ENCODE measurements around the gene RRP8.

The RRP8 gene

GRCh38 chr11:6566704-6567370, 36.6 kb downstream of the RRP8 start:
- DNase-seq, result no peak

GRCh38 chr11:6565988-6566703, 37.3 kb downstream of the RRP8 start:
- DNase-seq, result no peak

- DNase-seq, result no peak
Observed at GRCh38 chr11:6565325-6565724, 38.1 kb downstream of the RRP8 start.

GRCh38 chr11:6563667-6564066, 39.7 kb downstream of the RRP8 start:
- no peak for DNase-seq

GRCh38 chr11:6563121-6563619, 40.2 kb downstream of the RRP8 start:
- DNase-seq, result no peak

- DNase-seq, result no peak
Observed at GRCh38 chr11:6561288-6561687, 42.1 kb downstream of the RRP8 start.

GRCh38 chr11:6559369-6559768, 44.0 kb downstream of the RRP8 start:
- no peak for DNase-seq

DNA sequence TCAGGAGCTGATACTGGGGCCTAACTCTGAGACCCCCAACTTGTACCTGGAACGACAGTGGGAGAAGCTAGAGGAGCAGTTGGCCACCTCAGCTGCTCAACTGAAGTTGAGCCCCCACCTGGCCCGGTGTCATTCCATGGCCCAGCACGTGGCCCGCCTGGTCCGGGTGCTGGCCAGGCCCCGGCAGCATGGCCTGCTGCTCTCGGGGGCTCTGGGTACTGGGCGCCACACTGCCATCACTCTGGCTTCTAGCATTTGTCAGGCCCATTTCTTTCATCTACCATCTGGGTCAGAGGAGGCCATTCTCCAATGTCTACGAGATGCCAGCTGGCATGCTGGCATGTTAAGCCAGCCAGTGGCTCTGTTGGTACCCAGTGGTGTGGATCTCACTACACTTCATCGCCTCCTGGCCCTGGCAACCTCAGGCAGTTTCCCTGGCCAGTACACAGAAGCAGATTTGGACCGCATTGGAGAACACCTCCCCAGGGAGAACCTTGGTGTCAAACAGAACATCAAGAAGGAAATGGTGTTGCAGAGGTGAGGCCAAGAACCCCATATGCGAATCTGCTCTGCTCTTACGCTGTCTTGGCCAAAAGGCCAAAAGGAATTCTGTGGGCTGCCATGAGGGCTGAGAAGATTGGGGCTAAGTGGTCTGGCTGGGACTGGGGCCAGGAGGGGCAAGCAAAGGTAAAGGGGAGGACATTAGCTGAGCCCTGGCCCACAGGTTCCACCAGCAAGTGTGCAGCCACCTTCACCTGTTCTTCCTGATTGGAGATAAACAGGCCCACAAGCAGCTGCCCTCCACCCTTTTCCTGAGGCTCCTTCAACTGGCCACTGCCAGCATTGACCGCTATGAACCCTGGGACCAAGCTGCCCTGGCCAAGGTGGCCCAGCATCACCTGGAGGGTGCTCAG, 45.4 kb downstream of the RRP8 start:
- DNase-seq, result no peak

GRCh38 chr11:6557063-6557462, 46.4 kb downstream of the RRP8 start:
- DNase-seq, result no peak

DNA sequence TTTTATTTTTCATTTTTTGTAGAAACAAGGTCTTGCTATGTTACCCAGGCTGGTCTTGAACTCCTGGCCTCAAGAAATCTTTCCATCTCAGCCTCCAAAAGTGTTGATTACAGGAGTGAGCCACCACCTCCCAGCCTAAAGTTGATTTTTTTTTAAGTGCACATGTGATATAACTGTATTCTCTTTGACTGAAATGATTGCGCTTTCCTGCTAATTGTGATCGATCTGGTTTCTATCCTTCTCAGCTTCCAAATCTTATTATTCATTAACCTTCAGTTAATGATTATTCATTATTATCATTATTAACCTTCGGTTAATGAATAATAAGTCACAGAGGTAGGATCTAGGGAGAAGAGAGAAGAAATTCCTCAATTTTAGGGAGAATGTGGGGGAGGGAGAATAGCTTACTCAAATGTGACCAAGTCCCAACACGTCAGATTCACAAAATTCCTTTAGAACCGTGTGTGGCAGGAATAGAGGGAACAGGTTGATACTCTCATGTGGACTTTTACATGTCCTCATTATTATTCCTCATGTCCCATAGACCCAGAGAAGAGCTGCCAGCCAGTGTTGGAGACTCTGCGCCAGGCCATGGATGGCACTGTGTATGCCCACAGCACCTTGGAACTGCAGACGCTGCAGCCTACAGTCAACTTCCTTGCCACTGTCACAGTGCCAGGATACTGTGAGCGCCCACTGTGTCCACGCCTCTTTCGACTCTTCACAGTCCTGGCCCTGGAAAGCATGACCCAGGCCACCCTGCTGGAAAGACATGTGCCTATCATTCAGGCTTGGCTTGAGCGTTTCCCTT, 47.1 kb downstream of the RRP8 start:
- DNase-seq, result no peak

GRCh38 chr11:6554828-6555706, 48.3 kb downstream of the RRP8 start:
- DNase-seq, result no peak

DNA sequence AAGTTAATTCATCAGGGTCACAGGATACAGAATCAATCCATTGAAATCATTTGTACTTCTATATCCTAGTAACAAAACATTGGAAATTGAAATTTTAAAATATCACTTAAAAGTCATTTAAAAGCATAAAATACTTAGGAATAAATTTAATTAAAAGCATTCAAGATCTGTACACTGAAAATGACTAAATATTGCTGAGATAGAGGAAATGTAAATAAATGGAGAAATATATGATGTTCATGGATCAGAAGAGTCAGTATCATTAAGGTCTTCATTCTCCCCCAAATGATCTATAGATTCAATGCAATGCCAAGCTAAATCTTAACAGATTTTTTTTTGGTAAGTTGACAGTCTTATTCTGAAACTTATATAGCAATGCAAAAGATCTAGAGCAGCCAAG, 49.8 kb downstream of the RRP8 start:
- no peak for DNase-seq

DNA sequence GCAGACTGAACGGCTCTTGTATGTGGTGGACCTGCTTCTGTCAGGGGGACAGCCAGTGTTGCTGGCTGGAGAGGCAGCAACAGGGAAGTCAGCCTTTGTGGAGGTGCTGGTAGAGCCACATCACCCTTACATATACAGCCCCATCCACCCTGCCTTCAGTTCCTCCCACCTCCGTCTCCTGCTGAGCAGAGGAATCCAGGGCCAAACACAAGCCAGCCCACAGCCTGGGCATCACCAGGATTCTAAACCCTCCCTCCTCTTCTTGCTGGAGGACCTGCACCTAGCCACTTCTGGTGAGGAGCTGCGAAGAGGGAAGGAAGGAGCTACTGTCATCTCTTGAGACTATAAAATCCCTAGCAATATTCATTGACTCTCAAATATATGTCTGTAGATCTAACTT, 54.8 kb downstream of the RRP8 start:
- no peak for DNase-seq

DNA sequence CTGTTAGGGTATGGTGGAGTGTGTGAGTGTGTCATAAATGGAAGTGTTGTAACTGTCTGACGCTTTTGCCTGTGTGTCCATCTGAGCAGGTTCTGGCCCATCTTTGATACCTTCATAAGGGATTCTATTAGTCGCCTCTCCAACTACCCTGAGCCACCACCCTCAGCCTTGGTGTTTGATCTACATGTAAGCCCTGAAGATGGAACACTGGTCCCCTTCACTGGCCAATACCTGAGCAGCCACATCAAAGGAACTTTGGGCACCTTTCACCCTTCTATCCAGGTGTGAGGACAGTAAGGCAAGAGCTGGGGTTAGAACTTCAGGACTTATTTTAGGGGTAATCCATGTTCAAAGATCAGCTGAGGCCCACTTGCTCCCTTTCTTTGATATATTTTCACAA, 55.3 kb downstream of the RRP8 start:
- DNase-seq, result no peak

- no peak for DNase-seq
Observed at GRCh38 chr11:6547177-6547576, 56.2 kb downstream of the RRP8 start.

DNA sequence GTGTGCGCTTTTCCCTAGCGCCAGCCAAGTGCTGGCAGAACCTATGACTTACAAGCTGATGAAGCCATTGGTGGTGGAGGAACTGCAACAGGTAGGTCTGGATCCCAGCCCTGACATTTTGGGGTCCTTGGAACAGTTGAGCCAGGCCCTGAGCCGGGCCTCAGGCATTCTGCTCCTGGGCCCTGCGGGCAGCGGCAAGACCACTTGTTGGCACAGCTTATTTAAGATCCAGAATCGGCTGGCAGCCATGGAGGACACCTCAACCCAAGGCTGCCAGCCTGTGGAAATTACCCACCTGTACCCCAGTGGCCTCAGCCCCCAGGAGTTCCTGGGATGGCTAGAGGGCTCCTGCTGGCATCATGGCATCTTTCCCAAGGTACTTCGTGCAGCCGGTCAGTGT, 56.7 kb downstream of the RRP8 start:
- DNase-seq, result no peak

DNA sequence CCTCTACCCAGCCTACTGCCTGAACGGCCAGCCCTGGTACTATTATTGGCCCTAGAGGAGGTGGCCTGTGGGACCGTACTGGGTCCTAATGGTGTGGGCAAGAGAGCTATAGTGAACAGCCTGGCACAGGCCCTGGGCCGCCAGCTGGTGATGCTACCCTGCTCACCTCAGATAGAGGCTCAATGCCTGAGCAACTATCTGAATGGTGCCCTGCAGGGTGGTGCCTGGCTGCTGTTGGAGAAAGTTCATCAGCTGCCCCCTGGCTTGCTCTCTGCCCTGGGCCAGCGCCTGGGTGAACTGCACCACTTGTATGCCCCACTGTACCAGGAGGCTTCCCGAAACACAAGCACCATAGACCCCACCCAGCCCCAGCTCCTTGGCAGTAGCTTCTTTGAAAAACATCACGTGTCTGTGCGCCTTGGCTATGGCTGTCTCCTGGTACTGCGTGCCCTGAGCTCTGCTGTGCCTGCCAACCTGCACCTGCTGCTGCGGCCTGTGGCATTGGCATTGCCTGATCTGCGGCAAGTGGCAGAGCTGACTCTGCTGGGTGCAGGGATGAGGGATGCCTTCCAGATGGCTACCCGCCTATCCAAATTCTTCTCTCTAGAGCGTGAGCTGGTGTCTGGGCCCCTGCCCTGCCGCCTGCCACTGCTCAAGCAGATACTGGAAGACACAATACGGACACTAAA, 57.4 kb downstream of the RRP8 start:
- DNase-seq, result no peak

Data from activated gamma-delta T cell treated with Interleukin-2 at 50 U/mL for 16 hours (primary cell).